ENCODE data around the gene ZC3H11A. TPM values are rescaled to one million over a fixed set of nuclear protein-coding genes. Genes with fewer than 3 reads are reported as not detected.

ZC3H11A gene
- total and polyA plus RNA-seq, 2 of the 13 experiments (the other 11 are each of a cell fraction or from before 2014, with no cell fraction given): 56.9 to 59.7 TPM

- H3K79me2 ChIP-seq (ENCODE audit: insufficient read depth, low read length): no peaks in the 10 kb centered on the region
- no peak overlapping the region for H3K4me3 ChIP-seq (replicated peaks in 1 of 3; ENCODE audit: insufficient read depth in 1 of 3, low read depth in 2 of 3, low read length in 3 of 3)
- H3K4me2 ChIP-seq (ENCODE audit: low read depth, low read length): no peak overlapping the region
- no peak overlapping the region for H3K27ac ChIP-seq (ENCODE audit: extremely low read length, insufficient read depth, low read length)
- in situ Hi-C loops (cut with HindIII; ENCODE audit: extremely low pct_ligation_motif_present, low pct_unique_long_range_greater_than_20kb) (no loop called here), intact Hi-C loops (cut with micrococcal nuclease; ENCODE audit: unreplicated experiment) (no loop called here)
- no peak for ATAC-seq
- H4K20me1 ChIP-seq (ENCODE audit: insufficient read depth, low read length): no peaks in the 10 kb centered on the region
- H3K9me3 ChIP-seq (ENCODE audit: low read length): no peaks in the 10 kb centered on the region
- no peak for FAIRE-seq
- no peak overlapping the region for H2AFZ ChIP-seq (ENCODE audit: low read length)
- ChIA-PET CTCF (ENCODE audit: low intra/inter-chr PET ratio, low total read pairs) (no interaction called here), POLR2A (no interaction called here)
- no TSS peak for BruUV-seq (replicated peaks)
- H3K9ac ChIP-seq (ENCODE audit: insufficient read depth, low read depth, low read length): no peak overlapping the region
- DNase-seq (ENCODE audit: low spot score): no peak
- 49% methylated on average over 3 of the region's 3 CpGs for WGBS (ENCODE audit: low lambda C conversion rate)
- H3K36me3 ChIP-seq (replicated peaks in 1 of 2; ENCODE audit: control insufficient read depth in 1 of 2, insufficient read depth in 2 of 2, low read length in 2 of 2): no peaks in the 10 kb centered on the region
- H3K4me1 ChIP-seq (ENCODE audit: insufficient read depth, low read length): no peaks in the 10 kb centered on the region
- no peaks in the 10 kb centered on the region for H3K27me3 ChIP-seq (ENCODE audit: control insufficient read depth in 1 of 2, insufficient read depth in 2 of 2, low read length in 2 of 2)
- TF ChIP-seq ATAD3A (CRISPR knock-in tag; IDR thresholded peaks at IDR 0.05) (no peak), ZBTB40 (IDR thresholded peaks at IDR 0.05) (no peak), ZBTB40 (CRISPR knock-in tag; IDR thresholded peaks at IDR 0.05) (no peak), ATF6 (CRISPR knock-in tag; conservative IDR thresholded peaks at IDR 0.05) (no peak), ZNF441 (CRISPR knock-in tag; IDR thresholded peaks at IDR 0.05; ENCODE audit: borderline replicate concordance) (no peak), ZNF598 (CRISPR knock-in tag; IDR thresholded peaks at IDR 0.05; ENCODE audit: borderline replicate concordance) (no peak), TEF (CRISPR knock-in tag; IDR thresholded peaks at IDR 0.05) (no peak), HNF1B (CRISPR knock-in tag; IDR thresholded peaks at IDR 0.05) (no peak), MXD1 (CRISPR knock-in tag; IDR thresholded peaks at IDR 0.05) (no peak), ARNT (IDR thresholded peaks at IDR 0.05) (no peak), ZNF282 (IDR thresholded peaks at IDR 0.05; ENCODE audit: partially characterized antibody) (no peak)
These were observed 34.9 kb upstream of the ZC3H11A start for GRCh38 chr1:203760506-203760905.
